NCI-H510A (cell line): ENCODE results near the gene MAP1LC3B2.
"Not testable (repeated sequence)": the region's sequence is repeated elsewhere in the genome, so short reads cannot be mapped to it uniquely, and the experiment has no call there.

Experiments
- DNase-seq: peaks from one replicate; lab custom pipeline; 2025; lab: John Stamatoyannopoulos, UW

Gene MAP1LC3B2

GRCh38 chr12:116561181-116561821 is 2.1 kb downstream of the MAP1LC3B2 start:
- DNase-seq = no peak

- DNase-seq = no peak
These were observed 2.9 kb downstream of the MAP1LC3B2 start for GRCh38 chr12:116562090-116562489.

- DNase-seq = no peak
These were observed 4.1 kb downstream of the MAP1LC3B2 start for GRCh38 chr12:116563262-116563661.

- DNase-seq = no peak
These were observed 4.9 kb downstream of the MAP1LC3B2 start for GRCh38 chr12:116564080-116564479.

GRCh38 chr12:116565221-116565620 is 6.0 kb downstream of the MAP1LC3B2 start:
- DNase-seq = not testable (repeated sequence)

DNA sequence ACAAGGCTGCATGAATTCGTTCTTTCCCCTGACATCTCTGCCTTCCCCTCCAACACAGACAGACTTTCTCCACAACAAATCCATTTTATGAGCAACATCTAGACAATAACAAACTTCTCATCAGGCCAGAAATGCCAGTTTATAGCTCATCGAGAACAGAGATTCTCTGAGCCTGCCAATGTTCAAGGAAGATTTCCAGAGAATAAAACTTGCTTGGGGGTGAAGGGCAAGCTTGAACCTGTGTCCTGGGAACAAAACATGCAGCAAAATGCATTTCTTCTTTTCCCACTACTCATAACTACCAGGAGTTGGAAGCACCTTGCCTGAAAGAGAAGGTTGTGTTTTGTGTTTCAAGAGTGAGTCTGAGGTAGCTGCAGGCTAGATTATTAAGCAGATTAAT is 6.8 kb downstream of the MAP1LC3B2 start:
- no peak for DNase-seq

DNA sequence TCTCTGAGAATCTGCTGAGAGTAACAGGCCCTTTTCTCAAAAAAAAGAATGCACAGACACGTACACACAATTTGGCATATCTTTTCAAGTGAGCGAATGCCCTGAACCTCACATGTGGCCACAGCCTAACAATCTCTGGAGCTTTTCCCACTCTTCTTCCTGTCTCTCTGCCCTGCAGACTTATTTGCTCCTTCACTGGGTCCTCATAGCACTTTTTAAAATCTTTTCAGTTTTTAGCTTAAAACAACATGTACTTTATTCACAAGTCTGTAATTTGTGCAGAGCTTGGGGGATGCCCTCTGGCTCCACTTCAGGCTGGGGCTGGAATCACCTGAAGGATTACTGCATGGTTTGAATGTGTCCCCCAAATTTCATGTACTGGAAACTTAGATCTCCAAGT is 9.0 kb downstream of the MAP1LC3B2 start:
- no peak for DNase-seq

DNA sequence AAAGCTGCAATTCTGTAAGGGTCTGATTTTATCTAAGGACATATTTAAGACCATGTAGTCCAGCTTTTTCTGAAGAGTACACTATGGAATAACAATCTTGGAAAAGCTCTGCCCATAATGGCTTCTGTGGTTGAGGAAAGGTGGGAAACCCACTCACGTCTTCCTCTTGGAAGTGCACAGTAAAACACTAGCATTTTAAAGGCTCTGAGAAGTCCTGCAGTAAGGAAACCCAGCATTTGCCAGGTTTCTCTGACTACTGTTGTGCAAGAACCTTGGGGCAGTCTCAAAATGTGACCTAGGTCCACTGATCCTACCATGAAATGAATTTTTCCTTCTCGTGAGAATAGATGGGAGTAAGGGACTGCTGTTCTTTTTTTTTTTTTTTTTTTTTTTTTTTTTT is 11.9 kb downstream of the MAP1LC3B2 start:
- no peak for DNase-seq

GRCh38 chr12:116573776-116574175 is 14.6 kb downstream of the MAP1LC3B2 start:
- no peak for DNase-seq

- not testable (repeated sequence) for DNase-seq
These were observed 16.6 kb downstream of the MAP1LC3B2 start for GRCh38 chr12:116575754-116576153.

- no peak for DNase-seq
These were observed 18.0 kb downstream of the MAP1LC3B2 start for GRCh38 chr12:116577154-116577561.

DNA sequence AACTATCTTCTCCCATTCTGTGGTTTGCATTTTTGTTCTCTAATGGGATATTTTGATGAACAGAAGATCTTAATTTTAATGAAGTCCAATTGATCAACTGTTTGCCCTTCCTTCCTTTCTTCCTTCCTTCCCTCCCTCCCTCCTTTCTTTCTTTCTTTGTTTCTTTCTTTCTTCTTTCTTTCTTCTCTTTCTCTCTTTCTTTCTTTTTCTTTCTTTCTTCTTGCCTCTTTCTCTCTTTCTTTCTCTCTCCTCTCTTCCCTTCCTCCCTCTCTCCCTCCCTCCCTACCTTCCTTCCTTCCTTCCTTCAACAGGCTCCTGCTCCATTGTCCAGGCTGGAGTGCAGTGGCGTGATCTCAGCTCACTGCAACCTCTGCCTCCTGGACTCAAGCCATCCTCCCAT is 18.9 kb downstream of the MAP1LC3B2 start:
- no peak for DNase-seq

GRCh38 chr12:116582610-116583009 is 23.4 kb downstream of the MAP1LC3B2 start:
- DNase-seq = no peak

GRCh38 chr12:116583129-116583694 is 24.0 kb downstream of the MAP1LC3B2 start:
- no peak for DNase-seq

GRCh38 chr12:116587270-116587669 is 28.1 kb downstream of the MAP1LC3B2 start:
- DNase-seq = no peak

DNA sequence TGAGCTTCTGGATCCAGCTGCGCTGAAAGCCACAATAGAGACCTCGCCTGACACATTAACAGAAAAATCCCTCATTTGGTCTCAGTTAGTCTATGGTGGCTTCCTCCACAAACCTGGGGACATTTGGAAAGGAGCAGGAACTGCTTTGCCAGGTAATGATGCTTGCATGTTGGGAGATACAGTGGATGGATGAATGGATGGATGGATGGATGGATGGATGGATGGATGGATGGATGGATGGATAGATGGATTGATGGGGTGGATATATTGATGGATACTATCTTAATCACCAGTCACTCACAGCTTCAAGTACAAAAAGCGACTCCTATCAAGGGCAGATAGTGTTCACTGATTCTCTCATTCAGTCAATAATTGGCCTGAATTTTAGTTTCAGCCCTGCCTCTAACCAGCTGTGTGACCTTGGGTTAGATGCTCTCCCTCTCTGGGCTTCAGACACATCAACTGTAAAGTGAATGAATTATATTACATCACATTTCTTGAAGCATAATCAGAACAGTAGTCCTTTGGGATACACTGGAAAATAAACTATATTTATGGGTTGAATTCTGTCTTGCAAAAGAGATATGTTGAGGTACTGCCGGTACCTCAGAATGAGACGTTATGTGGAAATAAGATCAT is 29.3 kb downstream of the MAP1LC3B2 start:
- no peak for DNase-seq

DNA sequence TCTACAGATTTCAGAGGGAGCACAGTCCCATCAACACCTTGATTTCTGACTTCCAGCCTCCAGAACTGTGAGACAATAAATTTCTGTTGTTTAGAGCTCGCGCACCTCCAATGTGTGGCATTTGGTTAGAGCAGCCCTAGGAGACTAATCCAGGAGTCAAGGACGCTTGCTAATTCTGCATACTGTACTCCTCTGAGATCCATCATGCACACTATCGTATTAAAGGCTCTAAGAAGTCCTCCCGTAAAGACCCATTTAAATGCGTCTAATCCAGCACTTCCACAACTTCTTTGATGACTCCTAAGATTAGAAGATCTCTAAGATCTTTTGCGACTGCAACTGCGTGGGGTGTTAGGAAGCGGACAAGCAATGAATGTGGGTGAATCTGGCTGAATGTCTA is 30.4 kb downstream of the MAP1LC3B2 start:
- DNase-seq = no peak

DNA sequence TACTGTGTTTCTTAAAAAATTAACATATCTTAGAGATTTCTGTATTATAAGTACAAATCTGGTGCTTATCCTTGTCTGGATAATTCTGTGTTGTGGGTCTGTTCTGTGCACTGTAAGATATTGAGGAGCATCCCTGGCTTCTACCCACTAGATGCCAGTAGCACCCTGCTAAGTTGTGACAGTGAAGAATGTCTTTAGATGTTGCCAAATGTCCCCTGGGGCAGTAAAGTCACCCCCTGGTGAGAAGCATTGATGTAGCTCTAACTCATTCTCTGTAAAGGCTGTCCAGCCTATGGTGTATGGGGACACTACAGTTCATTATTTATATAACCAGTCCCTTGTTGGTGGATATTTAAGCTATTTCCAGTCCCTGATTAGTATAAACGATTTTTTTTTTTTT is 31.4 kb downstream of the MAP1LC3B2 start:
- DNase-seq = no peak

DNA sequence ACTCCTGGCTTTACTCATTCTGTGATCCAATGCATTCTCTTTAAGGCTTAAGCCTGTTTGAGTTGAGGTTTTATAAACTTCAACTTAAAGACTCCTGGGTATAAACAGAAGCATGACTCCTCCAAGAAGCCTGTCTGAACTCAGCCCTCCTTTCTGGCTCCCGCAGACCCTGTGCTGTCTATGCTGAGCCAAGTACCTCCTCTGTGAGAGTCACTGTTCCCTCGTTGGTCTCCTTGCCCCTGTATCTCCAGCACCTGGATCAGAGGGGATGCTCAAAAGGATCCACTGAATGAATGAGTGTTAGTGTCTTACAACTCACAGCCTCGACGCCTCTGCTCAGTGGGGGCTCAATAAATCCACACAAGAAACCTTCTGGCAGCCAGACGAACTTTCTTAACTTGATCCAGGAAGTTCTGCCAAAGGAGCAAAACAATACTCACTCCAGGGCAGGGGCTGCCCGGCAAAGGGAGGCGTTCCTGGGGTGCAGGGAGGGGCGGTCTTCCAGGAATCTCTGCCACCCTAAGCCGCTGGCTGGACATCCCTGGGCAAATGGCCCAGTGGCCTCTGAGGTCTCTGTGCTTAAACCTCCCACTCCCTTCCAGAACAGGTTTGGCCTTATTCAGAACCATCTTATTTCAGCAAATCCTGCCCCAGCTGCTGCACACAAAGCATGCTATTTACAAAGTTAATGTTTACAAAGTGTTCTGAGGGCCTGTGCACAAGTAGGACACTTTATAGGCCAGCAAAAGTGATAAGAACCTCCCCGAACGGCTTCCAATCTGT is 32.9 kb downstream of the MAP1LC3B2 start:
- DNase-seq = no peak

- DNase-seq = no peak
These were observed 33.5 kb downstream of the MAP1LC3B2 start for GRCh38 chr12:116592731-116593130.

GRCh38 chr12:116594325-116595038 is 35.3 kb downstream of the MAP1LC3B2 start:
- DNase-seq = no peak

- DNase-seq = no peak
These were observed 36.0 kb downstream of the MAP1LC3B2 start for GRCh38 chr12:116595186-116595585.
